ENCODE results near the gene ELAVL4.
A peak's percentile ranks its signal among the peaks of the same experiment; 100 is the strongest.
"Not testable (repeated sequence)": the region's sequence is repeated elsewhere in the genome, so short reads cannot be mapped to it uniquely, and the experiment has no call there.

ELAVL4 gene

DNA sequence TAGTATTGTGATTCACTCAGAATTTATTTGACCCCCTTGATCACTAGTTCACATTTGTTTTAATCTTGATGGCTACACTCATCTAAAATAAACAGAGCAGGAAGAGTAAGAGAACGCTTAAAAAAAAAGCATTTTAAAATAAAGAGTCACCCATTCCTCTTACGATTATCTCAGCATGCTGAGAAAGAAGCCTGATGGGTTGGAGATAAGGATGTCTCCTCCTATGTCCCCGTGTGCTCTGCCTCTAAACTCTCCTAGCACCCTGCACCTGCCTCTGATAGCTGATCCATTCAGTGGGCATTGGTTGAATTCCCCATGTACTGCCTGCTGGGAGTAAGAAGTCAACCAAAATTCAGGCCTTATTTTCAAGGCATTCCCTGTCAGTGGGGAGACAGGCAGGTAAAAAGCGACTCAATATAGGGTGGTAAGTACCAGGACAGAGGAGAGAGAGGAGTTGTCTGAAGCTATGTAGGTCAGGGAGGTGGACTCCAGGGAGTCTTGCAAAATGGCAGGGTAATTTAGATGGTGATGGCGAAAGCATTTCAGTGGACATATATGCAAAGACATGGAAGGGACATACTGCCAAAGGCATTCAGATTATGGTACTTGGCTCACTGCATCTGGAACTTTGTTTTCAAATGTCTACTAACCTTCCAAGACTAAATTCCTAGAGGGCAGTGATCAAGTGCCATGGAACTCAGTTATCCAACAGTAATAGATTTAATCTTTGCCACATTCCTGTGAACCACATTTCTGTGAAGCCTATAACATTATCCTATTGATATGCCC lies 18.4 kb downstream of the ELAVL4 start:
- no peak for DNase-seq (ENCODE audit: low spot score)

GRCh38 chr1:50129201-50129600 lies 20.5 kb downstream of the ELAVL4 start:
- DNase-seq (ENCODE audit: low spot score), result no peak

DNA sequence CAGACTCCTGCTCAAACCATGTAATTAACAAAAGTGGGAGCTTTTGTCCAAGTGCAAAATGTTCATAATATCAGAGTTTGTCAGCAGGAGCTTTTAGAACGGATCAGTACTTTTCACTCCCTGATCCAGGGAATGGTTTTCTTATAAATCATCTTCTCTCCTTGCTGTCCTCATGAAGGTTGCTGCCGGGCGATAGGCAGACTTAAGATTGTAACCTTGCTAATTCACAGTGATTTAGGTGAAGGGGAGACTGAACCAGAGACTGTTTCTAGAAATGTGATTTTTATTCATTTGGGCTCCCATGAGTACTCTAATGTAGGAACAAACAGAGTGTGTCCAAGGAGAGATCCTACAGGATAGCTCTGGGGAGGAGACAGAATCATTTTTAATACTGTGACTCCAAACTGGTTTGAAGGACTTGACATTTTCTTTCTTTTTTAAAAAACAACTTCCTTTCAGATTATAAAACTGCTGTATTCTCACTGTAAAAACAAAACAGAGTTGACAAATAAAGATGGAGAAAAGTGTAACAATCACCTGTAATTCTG lies 23.7 kb downstream of the ELAVL4 start:
- no peak for DNase-seq (ENCODE audit: low spot score)

DNA sequence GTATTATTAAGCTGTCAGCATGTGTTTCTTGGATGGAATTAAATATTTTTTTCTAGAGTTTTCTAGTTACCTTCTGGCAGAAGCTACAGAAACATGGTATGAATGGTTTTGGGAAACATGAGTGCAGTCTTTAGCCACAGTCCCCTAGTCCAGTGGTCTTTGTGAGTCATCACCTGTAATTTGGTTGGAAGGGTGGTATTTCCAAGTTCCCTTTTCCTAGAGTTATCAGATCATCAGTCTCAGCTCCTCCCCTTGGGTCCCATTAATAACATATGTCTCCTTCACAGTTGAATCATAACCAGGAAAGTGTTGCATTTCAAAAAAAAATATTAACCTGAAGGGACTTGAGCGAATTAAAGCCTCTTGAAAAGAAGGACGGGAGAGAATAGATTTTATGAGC lies 27.0 kb downstream of the ELAVL4 start:
- DNase-seq (ENCODE audit: low spot score), result no peak

DNA sequence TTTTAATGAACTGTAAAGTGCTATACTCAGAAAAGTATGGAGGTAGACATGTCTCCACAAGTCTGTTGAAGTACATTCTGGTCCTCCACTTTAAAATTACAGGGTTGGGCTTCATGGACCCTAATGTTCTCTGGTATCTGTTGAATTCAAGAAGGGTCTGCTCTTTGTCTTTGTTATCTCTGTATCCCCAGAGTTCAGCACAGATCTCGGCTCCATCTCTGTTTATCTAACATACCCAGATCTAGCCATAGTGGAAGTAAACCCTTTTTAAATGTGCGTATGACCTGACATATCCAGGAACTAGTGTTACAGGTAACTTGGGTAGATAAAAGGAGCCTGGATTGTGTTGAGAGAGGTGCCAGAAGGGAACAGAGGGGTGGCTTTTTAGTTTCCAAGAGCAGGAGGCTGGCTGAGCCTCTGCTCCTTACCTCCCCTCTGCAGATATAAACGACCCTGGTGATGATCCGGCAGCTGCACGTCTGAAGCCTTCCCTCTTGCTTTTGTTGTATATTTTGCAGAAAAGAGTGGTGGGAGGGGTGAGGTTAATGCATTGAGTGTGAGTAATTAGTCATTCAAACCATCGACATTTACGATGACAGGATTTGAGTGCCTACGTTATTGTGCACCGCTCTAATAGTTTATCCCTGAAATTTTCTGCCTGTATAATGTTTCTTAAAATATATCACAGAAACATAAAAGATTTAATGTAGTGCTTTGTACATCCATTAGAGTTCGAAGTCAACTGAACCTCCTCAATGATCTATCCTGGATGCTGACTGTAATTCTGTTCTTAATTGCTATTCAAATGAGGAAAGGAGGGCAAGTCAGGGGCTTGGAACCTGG lies 30.8 kb downstream of the ELAVL4 start:
- no peak for DNase-seq (ENCODE audit: low spot score)

DNA sequence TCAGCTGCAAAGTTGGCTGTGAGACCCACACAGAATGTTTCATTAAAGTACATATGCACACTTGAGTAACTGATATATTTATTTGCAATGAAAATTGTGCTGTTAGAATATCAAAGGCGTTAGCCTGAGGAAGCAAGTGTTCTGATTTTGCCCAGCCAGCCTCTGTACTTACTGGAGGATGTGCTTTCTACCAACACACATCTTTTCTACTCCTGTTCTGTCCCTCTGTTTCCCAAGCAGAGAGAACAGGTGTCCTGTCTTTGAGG lies 31.4 kb downstream of the ELAVL4 start:
- DNase-seq (ENCODE audit: low spot score), result no peak

- no peak for DNase-seq (ENCODE audit: low spot score)
These were observed 38.6 kb downstream of the ELAVL4 start for GRCh38 chr1:50147191-50147850.

DNA sequence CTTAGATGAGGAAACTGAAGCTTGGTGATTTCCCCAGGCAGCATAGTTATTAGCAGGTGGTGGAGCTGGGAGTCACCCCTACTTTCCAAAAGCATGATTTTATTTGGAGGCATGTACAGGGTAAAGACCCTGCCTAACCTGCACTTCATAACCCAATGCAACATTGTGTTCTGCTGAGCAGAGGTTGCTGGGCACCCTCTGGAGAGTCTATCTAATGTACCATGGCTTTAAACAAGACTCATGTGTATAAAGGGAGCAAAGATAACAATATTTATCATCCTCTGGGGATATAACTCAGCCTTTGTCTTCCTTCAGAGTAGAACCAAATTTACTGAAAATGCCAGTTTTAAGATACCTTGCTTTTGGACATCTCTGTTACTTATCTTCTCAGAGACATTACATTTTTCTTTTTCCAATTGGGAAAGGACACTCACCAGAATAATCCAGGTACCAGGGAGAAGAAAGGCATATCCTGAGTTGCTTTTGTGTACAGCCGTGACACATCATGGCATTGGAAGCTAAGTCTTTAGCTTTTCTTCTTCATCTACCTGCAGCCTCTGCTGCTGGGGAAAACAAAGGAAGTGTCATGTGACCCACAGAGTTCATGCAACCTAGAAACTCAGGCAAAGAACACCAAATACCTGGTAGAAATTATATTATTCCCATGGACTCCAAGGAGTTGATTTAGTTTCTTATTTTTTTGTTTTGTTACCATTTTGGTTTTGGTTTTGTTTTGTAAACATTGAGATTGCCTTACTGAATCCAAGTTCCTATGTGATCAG lies 39.6 kb downstream of the ELAVL4 start:
- DNase-seq (ENCODE audit: low spot score), result no peak

GRCh38 chr1:50152236-50152635 lies 43.5 kb downstream of the ELAVL4 start:
- DNase-seq (ENCODE audit: low spot score), result no peak

DNA sequence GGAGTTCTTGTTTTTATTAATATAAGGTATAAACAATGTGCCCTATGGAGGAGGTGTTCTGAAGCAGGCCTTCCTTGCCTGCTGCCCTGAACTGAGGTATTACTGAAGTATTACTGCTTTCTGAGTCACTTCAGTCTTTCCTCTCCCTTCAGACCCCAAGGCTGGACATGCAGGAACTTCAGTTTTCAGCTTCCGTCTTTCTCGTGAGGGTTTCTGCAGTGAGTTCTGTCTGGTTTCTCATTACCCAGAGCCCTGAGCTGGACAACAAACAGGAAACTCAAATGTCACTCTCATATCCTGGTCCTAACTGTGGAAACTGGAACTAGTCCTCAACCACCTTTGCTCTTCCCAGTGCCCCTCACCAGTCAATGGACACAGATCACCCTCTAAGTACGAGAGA lies 46.8 kb downstream of the ELAVL4 start:
- peak; percentile 73 for DNase-seq (ENCODE audit: low spot score)

- no peak for DNase-seq (ENCODE audit: low spot score)
These were observed 47.7 kb downstream of the ELAVL4 start for GRCh38 chr1:50156241-50157010.

DNA sequence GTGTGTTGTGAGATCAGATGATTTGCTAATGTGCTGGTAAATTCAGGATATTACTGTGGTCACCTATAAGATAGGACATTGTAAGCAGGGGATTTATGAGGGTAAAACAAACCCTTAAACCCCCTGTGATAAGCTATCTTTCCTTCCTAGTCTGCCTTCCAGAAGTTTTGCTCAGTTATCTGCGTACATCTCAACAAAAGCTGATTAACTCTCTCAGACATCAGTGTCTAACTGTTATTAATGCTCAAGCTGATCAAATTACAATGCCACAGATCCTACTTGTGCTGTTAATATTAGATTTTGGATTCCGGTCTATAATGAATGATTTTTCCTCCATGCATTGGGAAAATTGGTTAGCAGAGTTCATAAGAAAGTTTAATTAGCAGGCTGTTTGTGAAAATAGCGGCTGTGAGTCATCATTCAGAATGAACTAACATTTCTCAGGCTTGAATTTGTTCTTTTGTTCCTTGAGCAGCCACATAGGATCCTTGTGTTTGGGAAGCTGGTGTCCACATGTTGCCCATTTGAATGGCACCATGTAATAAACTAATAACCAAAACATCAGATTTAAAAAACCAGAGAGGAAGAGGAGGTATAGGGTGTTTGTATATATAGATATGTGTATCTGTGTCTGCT lies 48.7 kb downstream of the ELAVL4 start:
- DNase-seq (ENCODE audit: low spot score), result no peak

- no peak for DNase-seq (ENCODE audit: low spot score)
These were observed 49.7 kb downstream of the ELAVL4 start for GRCh38 chr1:50158421-50158820.

- no peak for DNase-seq (ENCODE audit: low spot score)
These were observed 55.0 kb downstream of the ELAVL4 start for GRCh38 chr1:50163680-50164079.

GRCh38 chr1:50166351-50166750 lies 57.6 kb downstream of the ELAVL4 start:
- DNase-seq (ENCODE audit: low spot score), result not testable (repeated sequence)

GRCh38 chr1:50172299-50172698 lies 63.6 kb downstream of the ELAVL4 start:
- no peak for DNase-seq (ENCODE audit: low spot score)

GRCh38 chr1:50174101-50174500 lies 65.4 kb downstream of the ELAVL4 start:
- no peak for DNase-seq (ENCODE audit: low spot score)

GRCh38 chr1:50175719-50176639 lies 67.3 kb downstream of the ELAVL4 start:
- DNase-seq (ENCODE audit: low spot score), result no peak

DNA sequence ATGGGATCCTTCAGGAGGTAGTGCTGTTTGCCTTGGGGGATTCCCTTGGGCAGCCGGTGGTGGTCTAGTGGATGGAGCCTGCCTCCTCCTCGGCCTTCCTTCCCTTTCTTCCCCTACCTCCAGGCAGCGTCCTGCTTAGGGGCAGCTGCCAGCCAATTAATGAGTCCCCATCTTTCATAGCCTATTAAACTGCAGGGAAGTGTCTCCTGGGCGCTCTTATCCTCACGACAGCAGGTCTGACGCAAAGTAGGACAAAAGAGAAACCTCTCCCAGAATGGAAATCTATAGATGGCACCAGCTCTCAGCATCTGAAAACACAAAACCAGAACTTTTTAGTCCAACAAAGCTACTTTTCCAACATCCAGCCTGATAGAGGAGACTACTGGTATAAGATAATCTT lies 69.3 kb downstream of the ELAVL4 start:
- DNase-seq (ENCODE audit: low spot score), result no peak

DNA sequence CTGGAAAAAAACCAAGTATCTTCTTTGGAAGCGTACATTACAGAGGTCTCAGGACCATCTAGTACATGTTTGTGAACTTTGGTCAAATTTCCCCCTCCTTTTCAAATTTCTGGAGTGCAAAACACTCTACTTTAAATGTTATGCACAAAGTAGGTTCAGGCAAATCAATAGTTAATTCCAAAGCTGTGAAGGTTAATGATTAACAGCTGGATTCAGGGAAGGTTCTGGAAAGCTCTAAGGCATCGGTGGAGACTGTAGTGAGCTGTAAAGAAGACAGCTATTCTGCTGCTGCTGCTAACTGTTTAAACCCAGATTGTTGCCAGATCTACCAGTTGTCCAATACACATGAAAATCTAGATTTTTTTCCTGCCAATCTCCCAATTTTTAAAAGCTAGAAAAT lies 70.9 kb downstream of the ELAVL4 start:
- DNase-seq (ENCODE audit: low spot score), result no peak
